Measurements from ENCODE around the gene TM9SF1. TPM values are rescaled to one million over a fixed set of nuclear protein-coding genes. Genes with fewer than 3 reads are reported as not detected.

Gene TM9SF1
- total RNA-seq, 1 donor from 2014 or later, result 69.5 TPM

GRCh38 chr14:24155100-24155499 lies 40.1 kb downstream of the TM9SF1 start:
- peaks cover 35% of the 10 kb centered on the region for H3K36me3 Mint-ChIP-seq (ENCODE audit: unreplicated experiment)
- DNase-seq (ENCODE audit: extremely low spot score, unreplicated experiment), result no peak
- TF ChIP-seq CTCF (IDR thresholded peaks at IDR 0.05), result no peak
- H3K9me3 Mint-ChIP-seq (ENCODE audit: unreplicated experiment), result no peaks in the 10 kb centered on the region
- no peaks in the 10 kb centered on the region for H3K27me3 Mint-ChIP-seq (ENCODE audit: unreplicated experiment)
- no peak overlapping the region for H3K27ac Mint-ChIP-seq (ENCODE audit: unreplicated experiment)
- H3K4me1 Mint-ChIP-seq (ENCODE audit: unreplicated experiment), result no peaks in the 10 kb centered on the region
- H3K4me3 Mint-ChIP-seq (ENCODE audit: unreplicated experiment), result no peak overlapping the region

DNA sequence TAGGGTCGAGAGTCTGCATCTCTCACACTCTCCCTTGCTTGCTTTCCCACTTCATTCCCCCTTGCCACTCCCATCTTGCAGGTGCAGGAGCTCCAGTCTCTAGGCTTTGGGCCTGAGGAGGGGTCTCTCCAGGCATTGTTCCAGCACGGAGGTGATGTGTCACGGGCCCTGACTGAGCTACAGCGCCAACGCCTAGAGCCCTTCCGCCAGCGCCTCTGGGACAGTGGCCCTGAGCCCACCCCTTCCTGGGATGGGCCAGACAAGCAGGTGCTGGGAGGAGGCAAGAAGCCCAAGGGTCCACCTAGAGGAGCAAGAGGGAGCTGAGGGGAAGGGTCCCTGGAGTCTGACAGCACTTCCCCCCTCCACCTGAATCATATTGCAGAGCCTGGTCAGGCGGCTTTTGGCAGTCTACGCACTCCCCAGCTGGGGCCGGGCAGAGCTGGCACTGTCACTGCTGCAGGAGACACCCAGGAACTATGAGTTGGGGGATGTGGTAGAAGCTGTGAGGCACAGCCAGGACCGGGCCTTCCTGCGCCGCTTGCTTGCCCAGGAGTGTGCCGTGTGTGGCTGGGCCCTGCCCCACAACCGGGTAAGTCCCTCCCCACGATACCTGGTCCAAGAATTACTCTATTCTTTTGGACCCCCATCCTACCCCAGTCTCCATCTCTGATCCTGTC lies 43.7 kb downstream of the TM9SF1 start:
- no peak for DNase-seq (ENCODE audit: extremely low spot score, unreplicated experiment)
- Mint-ChIP-seq H3K4me3 (ENCODE audit: unreplicated experiment) (no peak overlapping the region), H3K9me3 (ENCODE audit: unreplicated experiment) (no peaks in the 10 kb centered on the region), H3K36me3 (ENCODE audit: unreplicated experiment) (peaks cover 31% of the 10 kb centered on the region), H3K4me1 (ENCODE audit: unreplicated experiment) (peaks cover 13% of the 10 kb centered on the region), H3K27ac (ENCODE audit: unreplicated experiment) (no peak overlapping the region), H3K27me3 (ENCODE audit: unreplicated experiment) (no peaks in the 10 kb centered on the region)
- no peak for TF ChIP-seq CTCF (IDR thresholded peaks at IDR 0.05)

DNA sequence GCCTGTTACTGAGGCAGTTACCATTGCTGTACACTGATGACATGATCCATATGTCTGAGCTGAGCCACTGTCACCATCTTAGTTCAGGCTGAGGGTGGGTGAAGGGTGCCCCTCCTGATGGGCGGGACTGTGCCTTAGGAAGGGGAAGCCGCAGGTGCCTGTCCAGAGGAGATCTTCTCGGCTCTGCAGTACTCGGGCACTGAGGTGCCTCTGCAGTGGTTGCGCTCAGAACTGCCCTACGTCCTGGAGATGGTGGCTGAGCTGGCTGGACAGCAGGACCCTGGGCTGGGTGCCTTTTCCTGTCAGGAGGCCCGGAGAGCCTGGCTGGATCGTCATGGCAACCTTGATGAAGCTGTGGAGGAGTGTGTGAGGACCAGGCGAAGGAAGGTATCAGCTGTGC lies 44.2 kb downstream of the TM9SF1 start:
- Mint-ChIP-seq H3K4me3 (ENCODE audit: unreplicated experiment) (no peak overlapping the region), H3K4me1 (ENCODE audit: unreplicated experiment) (peaks cover 17% of the 10 kb centered on the region), H3K27me3 (ENCODE audit: unreplicated experiment) (no peaks in the 10 kb centered on the region), H3K9me3 (ENCODE audit: unreplicated experiment) (no peaks in the 10 kb centered on the region), H3K36me3 (ENCODE audit: unreplicated experiment) (peaks cover 31% of the 10 kb centered on the region), H3K27ac (ENCODE audit: unreplicated experiment) (no peak overlapping the region)
- TF ChIP-seq CTCF (IDR thresholded peaks at IDR 0.05), result no peak
- no peak for DNase-seq (ENCODE audit: extremely low spot score, unreplicated experiment)

- Mint-ChIP-seq H3K4me1 (ENCODE audit: unreplicated experiment) (peaks cover 21% of the 10 kb centered on the region), H3K27me3 (ENCODE audit: unreplicated experiment) (no peaks in the 10 kb centered on the region), H3K4me3 (ENCODE audit: unreplicated experiment) (peak overlapping the region; percentile 35), H3K36me3 (ENCODE audit: unreplicated experiment) (peaks cover 26% of the 10 kb centered on the region), H3K9me3 (ENCODE audit: unreplicated experiment) (no peaks in the 10 kb centered on the region), H3K27ac (ENCODE audit: unreplicated experiment) (no peak overlapping the region)
- DNase-seq (ENCODE audit: extremely low spot score, unreplicated experiment), result no peak
- TF ChIP-seq CTCF (IDR thresholded peaks at IDR 0.05), result no peak
These were observed 44.7 kb downstream of the TM9SF1 start for GRCh38 chr14:24150567-24150966.

DNA sequence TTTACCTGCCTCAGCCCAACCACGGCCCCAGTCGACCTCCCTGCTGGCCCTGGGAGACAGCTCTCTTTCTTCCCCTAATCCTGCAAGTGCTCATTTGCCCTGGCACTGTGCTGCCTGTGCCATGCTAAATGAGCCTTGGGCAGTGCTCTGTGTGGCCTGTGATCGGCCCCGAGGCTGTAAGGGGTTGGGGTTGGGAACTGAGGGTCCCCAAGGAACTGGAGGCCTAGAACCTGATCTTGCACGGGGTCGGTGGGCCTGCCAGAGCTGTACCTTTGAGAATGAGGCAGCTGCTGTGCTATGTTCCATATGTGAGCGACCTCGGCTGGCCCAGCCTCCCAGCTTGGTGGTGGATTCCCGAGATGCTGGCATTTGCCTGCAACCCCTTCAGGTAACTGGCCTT lies 45.2 kb downstream of the TM9SF1 start:
- no peaks in the 10 kb centered on the region for H3K9me3 Mint-ChIP-seq (ENCODE audit: unreplicated experiment)
- no peak for TF ChIP-seq CTCF (IDR thresholded peaks at IDR 0.05)

More for the DNA sequence above, 45.2 kb downstream of the TM9SF1 start:
- H3K27ac Mint-ChIP-seq (ENCODE audit: unreplicated experiment), result no peak overlapping the region
- DNase-seq (ENCODE audit: extremely low spot score, unreplicated experiment), result no peak
- no peaks in the 10 kb centered on the region for H3K27me3 Mint-ChIP-seq (ENCODE audit: unreplicated experiment)
- H3K36me3 Mint-ChIP-seq (ENCODE audit: unreplicated experiment), result peaks cover 23% of the 10 kb centered on the region
- H3K4me1 Mint-ChIP-seq (ENCODE audit: unreplicated experiment), result peaks cover 24% of the 10 kb centered on the region
- H3K4me3 Mint-ChIP-seq (ENCODE audit: unreplicated experiment), result no peak overlapping the region

Data from osteocyte (in vitro differentiated cells).